ENCODE data around the gene HBD. TPM values are rescaled to one million over a fixed set of nuclear protein-coding genes. Genes with fewer than 3 reads are reported as not detected.

The HBD gene
- total RNA-seq, 1 experiment from 2014 or later: not detected

- no peak for TF ChIP-seq CTCF (IDR thresholded peaks at IDR 0.05; ENCODE audit: insufficient read depth in 1 of 2, low read depth in 1 of 2, low read length in 1 of 2, severe bottlenecking in 1 of 2, unreplicated experiment in 1 of 2)
- Histone ChIP-seq H3K36me3 (ENCODE audit: control insufficient read depth, insufficient read depth, low read length) (no peaks in the 10 kb centered on the region), H3K9me3 (no peaks in the 10 kb centered on the region), H3K4me3 (ENCODE audit: low read depth, low read length) (no peak overlapping the region), H3K27me3 (replicated peaks; ENCODE audit: control insufficient read depth, insufficient read depth, low read length) (no peaks in the 10 kb centered on the region), H3K4me1 (no peaks in the 10 kb centered on the region)
- Mint-ChIP-seq H3K36me3 (ENCODE audit: insufficient read depth, unreplicated experiment) (no peaks in the 10 kb centered on the region), H3K9me3 (ENCODE audit: unreplicated experiment) (no peaks in the 10 kb centered on the region), H3K27ac (ENCODE audit: unreplicated experiment) (no peak overlapping the region), H3K4me1 (ENCODE audit: low read depth, unreplicated experiment) (no peaks in the 10 kb centered on the region), H3K27me3 (ENCODE audit: insufficient read depth, unreplicated experiment) (peaks cover 9% of the 10 kb centered on the region), H3K4me3 (ENCODE audit: unreplicated experiment) (no peak overlapping the region)
- DNase-seq: no peak
- intact Hi-C loops (cut with micrococcal nuclease; ENCODE audit: unreplicated experiment): no loop called here
- ChIA-PET POLR2A (no interaction called here), CTCF (no interaction called here)
- BruUV-seq (replicated peaks): no TSS peak
These were observed 976 bp downstream of the HBD start for GRCh38 chr11:5233307-5233706.

GRCh38 chr11:5232821-5233220 lies 1.5 kb downstream of the HBD start:
- no peak for DNase-seq
- no peaks in the 10 kb centered on the region for H3K27me3 ChIP-seq (replicated peaks; ENCODE audit: control insufficient read depth, insufficient read depth, low read length)
- peaks cover 9% of the 10 kb centered on the region for H3K27me3 Mint-ChIP-seq (ENCODE audit: insufficient read depth, unreplicated experiment)
- no TSS peak for BruUV-seq (replicated peaks)
- H3K9me3 Mint-ChIP-seq (ENCODE audit: unreplicated experiment): no peaks in the 10 kb centered on the region
- no peaks in the 10 kb centered on the region for H3K4me1 Mint-ChIP-seq (ENCODE audit: low read depth, unreplicated experiment)
- ChIA-PET POLR2A (no interaction called here), CTCF (no interaction called here)
- H3K9me3 ChIP-seq: no peaks in the 10 kb centered on the region
- intact Hi-C loops (cut with micrococcal nuclease; ENCODE audit: unreplicated experiment): no loop called here
- H3K4me3 ChIP-seq (ENCODE audit: low read depth, low read length): no peak overlapping the region
- no peaks in the 10 kb centered on the region for H3K36me3 Mint-ChIP-seq (ENCODE audit: insufficient read depth, unreplicated experiment)
- no peak overlapping the region for H3K4me3 Mint-ChIP-seq (ENCODE audit: unreplicated experiment)
- no peak for TF ChIP-seq CTCF (IDR thresholded peaks at IDR 0.05; ENCODE audit: insufficient read depth in 1 of 2, low read depth in 1 of 2, low read length in 1 of 2, severe bottlenecking in 1 of 2, unreplicated experiment in 1 of 2)
- no peak overlapping the region for H3K27ac Mint-ChIP-seq (ENCODE audit: unreplicated experiment)
- no peaks in the 10 kb centered on the region for H3K4me1 ChIP-seq
- H3K36me3 ChIP-seq (ENCODE audit: control insufficient read depth, insufficient read depth, low read length): no peaks in the 10 kb centered on the region

- Mint-ChIP-seq H3K27ac (ENCODE audit: unreplicated experiment) (no peak overlapping the region), H3K27me3 (ENCODE audit: insufficient read depth, unreplicated experiment) (peaks cover 9% of the 10 kb centered on the region), H3K4me3 (ENCODE audit: unreplicated experiment) (no peak overlapping the region), H3K9me3 (ENCODE audit: unreplicated experiment) (no peaks in the 10 kb centered on the region), H3K36me3 (ENCODE audit: insufficient read depth, unreplicated experiment) (no peaks in the 10 kb centered on the region), H3K4me1 (ENCODE audit: low read depth, unreplicated experiment) (no peaks in the 10 kb centered on the region)
- DNase-seq: no peak
- Histone ChIP-seq H3K36me3 (ENCODE audit: control insufficient read depth, insufficient read depth, low read length) (no peaks in the 10 kb centered on the region), H3K27me3 (replicated peaks; ENCODE audit: control insufficient read depth, insufficient read depth, low read length) (no peaks in the 10 kb centered on the region), H3K4me1 (no peaks in the 10 kb centered on the region), H3K4me3 (ENCODE audit: low read depth, low read length) (no peak overlapping the region), H3K9me3 (no peaks in the 10 kb centered on the region)
- intact Hi-C loops (cut with micrococcal nuclease; ENCODE audit: unreplicated experiment): no loop called here
- CTCF ChIA-PET: no interaction called here
- no peak for TF ChIP-seq CTCF (IDR thresholded peaks at IDR 0.05; ENCODE audit: insufficient read depth in 1 of 2, low read depth in 1 of 2, low read length in 1 of 2, severe bottlenecking in 1 of 2, unreplicated experiment in 1 of 2)
- no TSS peak for BruUV-seq (replicated peaks)
- POLR2A ChIA-PET: no interaction called here
These were observed 2.1 kb downstream of the HBD start for GRCh38 chr11:5232176-5232575.

All from Caco-2 (cell line).